HCT116 (cell line): ENCODE results near the gene CRY1. TPM values are rescaled to one million over a fixed set of nuclear protein-coding genes. Genes with fewer than 3 reads are reported as not detected.

Source experiments
- ATAC-seq: fragments of 200-7000 bp; cut with Tn5 transposase; 2 replicates; pipeline ENCODE4 v1.9.1; 2020; ENCODE audit warnings: mild to moderate bottlenecking, moderate library complexity
- BruUV-seq: library from RNA; stranded (reverse); fragments of 400-500 nt; replicated peaks from 2 replicates; lab custom pipeline; 2021; lab: Mats Ljungman, UMichigan
- CTCF ChIA-PET: fragments of 300-600 bp; sonication (Branson Sonifier 250); formaldehyde crosslinking; loops from one replicate; lab custom pipeline; 2021; ENCODE audit warnings: antibody characterized with exemption; lab: Charles Lee
- POLR2A ChIA-PET: fragments of 300-600, 350-600 bp; sonication (Branson Sonifier 250); formaldehyde crosslinking; loops from one replicate; lab custom pipeline; 2021; ENCODE audit warnings: antibody characterized with exemption; lab: Charles Lee
- RAD21 ChIA-PET, 2 experiments: fragments of 300-600 bp; sonication (Branson Sonifier 250); formaldehyde crosslinking; loops; one replicate each; lab custom pipeline; 2023; ENCODE audit warnings: low total read pairs in 2 of 2; ENCODE audit not compliant: uncharacterized antibody in 2 of 2, unreplicated experiment in 2 of 2, low non-redundant PET in 1 of 2; lab: Charles Lee
- DNase-seq: peaks from one replicate; pipeline ENCODE4 v3.0.0-alpha.2; 2010; ENCODE audit warnings: low read depth, low spot score
- H2AFZ ChIP-seq: fragments of 200-600 bp; shearing (Covaris generic), sonication (generic); 2 replicates; pipeline ENCODE4 v1.6.1; 2017; ENCODE audit warnings: low read depth, mixed run types, mixed read lengths, antibody characterized with exemption, low read length; ENCODE audit not compliant: poor library complexity, severe bottlenecking
- H3K27ac ChIP-seq: 2 replicates; pipeline ENCODE4 v1.5.1; 2012; ENCODE audit warnings: low read depth, low read length
- H3K27me3 ChIP-seq: fragments of 200-600 bp; sonication (generic); 2 replicates; pipeline ENCODE4 v1.6.1; 2016; ENCODE audit warnings: mixed run types, low read length, mixed read lengths; ENCODE audit not compliant: insufficient read depth
- H3K36me3 ChIP-seq, 2 experiments: fragments of 200-500 bp in 1 of 2; fragments of 200-600 bp in 1 of 2; sonication (Bioruptor generic) in 1 of 2; sonication (generic) in 1 of 2; 2 replicates each; pipeline versions ENCODE4 v1.5.1 to v1.6.1; 2014 to 2016; ENCODE audit warnings: low read length in 2 of 2, inconsistent platforms in 1 of 2, mixed read lengths in 1 of 2, mixed run types in 1 of 2; ENCODE audit not compliant: insufficient read depth in 2 of 2, control insufficient read depth in 1 of 2
- H3K4me1 ChIP-seq, 2 experiments: fragments of 200-600 bp in 1 of 2; sonication (generic) in 1 of 2; 2 replicates each; pipeline versions ENCODE4 v1.5.1 to v1.6.1; 2012 to 2017; ENCODE audit warnings: low read length in 2 of 2, inconsistent platforms in 1 of 2, mild to moderate bottlenecking in 1 of 2, mixed read lengths in 1 of 2, mixed run types in 1 of 2, moderate library complexity in 1 of 2; ENCODE audit not compliant: insufficient read depth in 2 of 2, control insufficient read depth in 1 of 2
- H3K4me2 ChIP-seq: fragments of 200-600 bp; sonication (generic); 2 replicates; pipeline ENCODE4 v1.6.1; 2017; ENCODE audit warnings: mixed run types, low read length, mixed read lengths
- H3K4me3 ChIP-seq, 2 experiments: fragments of 200-600 bp in 1 of 2; sonication (generic) in 1 of 2; replicated peaks in 1 of 2; 2 replicates each; pipeline ENCODE4 v1.5.1; 2011 to 2016; ENCODE audit warnings: low read length in 2 of 2, control low read depth in 1 of 2, low read depth in 1 of 2, mild to moderate bottlenecking in 1 of 2, mixed read lengths in 1 of 2, mixed run types in 1 of 2
- H3K79me2 ChIP-seq: fragments of 200-600 bp; sonication (generic); 2 replicates; pipeline ENCODE4 v1.6.1; 2017; ENCODE audit warnings: mild to moderate bottlenecking, mixed run types, low read length, moderate library complexity, mixed read lengths; ENCODE audit not compliant: insufficient read depth
- H3K9ac ChIP-seq: fragments of 200-600 bp; sonication (generic); 2 replicates; pipeline ENCODE4 v1.6.1; 2016; ENCODE audit warnings: low read length, mixed read lengths
- H3K9me2 ChIP-seq: fragments of 200-600 bp; sonication (generic), shearing (Covaris generic); 2 replicates; pipeline ENCODE4 v1.6.1; 2017; ENCODE audit warnings: mixed run types, mild to moderate bottlenecking, moderate library complexity; ENCODE audit not compliant: insufficient read depth
- H3K9me3 ChIP-seq, 2 experiments: fragments of 200-500 bp in 1 of 2; fragments of 200-600 bp in 1 of 2; sonication (Bioruptor generic) in 1 of 2; sonication (generic) in 1 of 2; 2 replicates each; pipeline ENCODE4 v1.6.1; 2014 to 2017; ENCODE audit warnings: low read length in 2 of 2, mixed read lengths in 2 of 2, inconsistent platforms in 1 of 2, low read depth in 1 of 2, mild to moderate bottlenecking in 1 of 2, mixed run types in 1 of 2, moderate library complexity in 1 of 2; ENCODE audit not compliant: control insufficient read depth in 1 of 2, insufficient read depth in 1 of 2
- H4K20me1 ChIP-seq: fragments of 200-600 bp; sonication (generic), shearing (Covaris generic); 2 replicates; pipeline ENCODE4 v1.6.1; 2017; ENCODE audit warnings: mixed run types, mild to moderate bottlenecking, moderate library complexity; ENCODE audit not compliant: insufficient read depth
- ATF3 ChIP-seq: IDR thresholded peaks from 2 replicates; pipeline ENCODE4 v1.6.1; 2012
- CBX3 ChIP-seq: IDR thresholded peaks from 2 replicates; pipeline ENCODE4 v1.6.1; 2012; ENCODE audit warnings: low read depth
- CEBPB ChIP-seq: IDR thresholded peaks from 2 replicates; pipeline ENCODE4 v1.6.1; 2012; ENCODE audit warnings: low read depth
- EGR1 ChIP-seq: IDR thresholded peaks from 2 replicates; pipeline ENCODE4 v1.6.1; 2012; ENCODE audit warnings: low read depth
- FOSL1 ChIP-seq: IDR thresholded peaks from 2 replicates; pipeline ENCODE4 v1.6.1; 2012; ENCODE audit warnings: low read depth
- JUND ChIP-seq: IDR thresholded peaks from 2 replicates; pipeline ENCODE4 v1.6.1; 2012
- MAX ChIP-seq: IDR thresholded peaks from 2 replicates; pipeline ENCODE4 v1.6.1; 2012
- POLR2A ChIP-seq: IDR thresholded peaks from 2 replicates; pipeline ENCODE4 v1.7.0; 2011; ENCODE audit warnings: borderline replicate concordance; ENCODE audit not compliant: insufficient read depth, insufficient read length; ENCODE audit errors: extremely low read depth
- POLR2AphosphoS5 ChIP-seq: IDR thresholded peaks from 2 replicates; pipeline ENCODE4 v1.6.1; 2011; ENCODE audit warnings: mild to moderate bottlenecking, low read depth, low read length, moderate library complexity
- SRF ChIP-seq: IDR thresholded peaks from 2 replicates; pipeline ENCODE4 v1.6.1; 2012; ENCODE audit warnings: low read depth
- TCF7L2 ChIP-seq: IDR thresholded peaks from 2 replicates; pipeline ENCODE4 v1.7.0; 2011; ENCODE audit warnings: borderline replicate concordance, inconsistent platforms; ENCODE audit not compliant: insufficient read depth, insufficient read length; ENCODE audit errors: extremely low read depth
- ZBTB33 ChIP-seq: IDR thresholded peaks from 2 replicates; pipeline ENCODE4 v1.6.1; 2011; ENCODE audit warnings: mild to moderate bottlenecking, low read length, moderate library complexity; ENCODE audit not compliant: insufficient replicate concordance; ENCODE audit errors: extremely low read depth
- intact Hi-C: fragments of 100-400 bp; cut with micrococcal nuclease; formaldehyde crosslinking; loops from 2 replicates; pipeline ENCODE4 v1.10.0; 2022
- total RNA-seq: library from RNA; stranded (reverse); gene quantifications from one replicate; pipeline ENCODE4 v1.2.1, GENCODE V29; 2021; ENCODE audit not compliant: unreplicated experiment

CRY1 gene
- total RNA-seq, 1 experiment from 2014 or later: 16.3 TPM

GRCh38 chr12:107035733-107036132, 57.6 kb downstream of the CRY1 start:
- Histone ChIP-seq H4K20me1 (no peaks in the 10 kb centered on the region), H3K27ac (no peak overlapping the region), H3K4me1 (no peaks in the 10 kb centered on the region), H3K4me2 (no peak overlapping the region), H3K9ac (no peak overlapping the region), H2AFZ (no peak overlapping the region), H3K9me2 (no peaks in the 10 kb centered on the region), H3K79me2 (no peaks in the 10 kb centered on the region; the same call in 1 of the 2 replicates), H3K36me3 (no peaks in the 10 kb centered on the region), H3K27me3 (no peaks in the 10 kb centered on the region), H3K4me3 (no peak overlapping the region), H3K9me3 (no peaks in the 10 kb centered on the region)
- no peak for ATAC-seq
- no peak for DNase-seq
- intact Hi-C loops: no loop called here
- POLR2A ChIA-PET: no interaction called here
- CTCF ChIA-PET: no interaction called here
- RAD21 ChIA-PET: no interaction called here
- BruUV-seq: no TSS peak
- TF ChIP-seq MAX: no peak
- TF ChIP-seq JUND: no peak

GRCh38 chr12:107033758-107034739, 59.3 kb downstream of the CRY1 start:
- CTCF ChIA-PET: no interaction called here
- no TSS peak for BruUV-seq
- no peak for TF ChIP-seq TCF7L2
- no peak for TF ChIP-seq ATF3
- TF ChIP-seq POLR2A: no peak
- TF ChIP-seq SRF: no peak
- no peak for TF ChIP-seq JUND
- TF ChIP-seq ZBTB33: no peak
- no peak for TF ChIP-seq CBX3
- TF ChIP-seq POLR2AphosphoS5: no peak
- no peak for TF ChIP-seq CEBPB
- no peak for TF ChIP-seq FOSL1
- TF ChIP-seq EGR1: no peak
- TF ChIP-seq, all 23 proteins: peak for 0

More at GRCh38 chr12:107033758-107034739, 59.3 kb downstream of the CRY1 start:
- Histone ChIP-seq H3K4me2 (no peak overlapping the region), H3K79me2 (no peaks in the 10 kb centered on the region; the same call in 1 of the 2 replicates), H3K9me3 (no peaks in the 10 kb centered on the region), H4K20me1 (no peaks in the 10 kb centered on the region), H3K27ac (no peak overlapping the region), H3K4me1 (no peaks in the 10 kb centered on the region), H2AFZ (no peak overlapping the region), H3K27me3 (no peaks in the 10 kb centered on the region), H3K9me2 (no peaks in the 10 kb centered on the region), H3K36me3 (no peaks in the 10 kb centered on the region), H3K9ac (no peak overlapping the region), H3K4me3 (no peak overlapping the region)
- POLR2A ChIA-PET: no interaction called here
- DNase-seq (no peak), ATAC-seq (no peak)
- intact Hi-C loops: no loop called here
- RAD21 ChIA-PET: no interaction called here
